NOMO-1 treated with dmso at 0.1 percent for 144 hours (cell line): ENCODE results near the gene EMC1.
"Not testable (repeated sequence)": the region's sequence is repeated elsewhere in the genome, so short reads cannot be mapped to it uniquely, and the experiment has no call there.

ENCODE experiments used
- DNase-seq: peaks from one replicate; lab custom pipeline; 2025; ENCODE audit not compliant: unreplicated experiment; lab: John Stamatoyannopoulos, UW

EMC1 gene

DNA sequence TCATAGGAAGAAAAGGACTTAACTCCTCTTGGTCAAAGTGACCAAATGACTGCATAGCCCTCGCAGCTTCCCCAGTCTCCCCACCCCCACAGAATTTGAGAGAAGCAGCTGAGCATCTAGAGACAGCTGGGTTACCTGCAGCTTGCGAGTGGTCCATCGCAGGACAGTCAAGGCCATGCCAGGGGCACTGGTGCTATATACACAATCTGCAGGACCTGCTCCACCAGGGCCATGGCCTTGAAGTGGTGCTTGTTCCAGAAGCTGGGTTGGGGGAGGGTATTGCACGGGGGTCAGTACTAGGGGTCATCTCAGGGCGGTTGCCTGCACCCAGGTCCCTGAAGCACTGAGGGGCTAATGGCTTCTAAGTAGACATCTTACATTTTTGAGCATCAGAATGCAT lies 10.7 kb upstream of the EMC1 start:
- DNase-seq: no peak

DNA sequence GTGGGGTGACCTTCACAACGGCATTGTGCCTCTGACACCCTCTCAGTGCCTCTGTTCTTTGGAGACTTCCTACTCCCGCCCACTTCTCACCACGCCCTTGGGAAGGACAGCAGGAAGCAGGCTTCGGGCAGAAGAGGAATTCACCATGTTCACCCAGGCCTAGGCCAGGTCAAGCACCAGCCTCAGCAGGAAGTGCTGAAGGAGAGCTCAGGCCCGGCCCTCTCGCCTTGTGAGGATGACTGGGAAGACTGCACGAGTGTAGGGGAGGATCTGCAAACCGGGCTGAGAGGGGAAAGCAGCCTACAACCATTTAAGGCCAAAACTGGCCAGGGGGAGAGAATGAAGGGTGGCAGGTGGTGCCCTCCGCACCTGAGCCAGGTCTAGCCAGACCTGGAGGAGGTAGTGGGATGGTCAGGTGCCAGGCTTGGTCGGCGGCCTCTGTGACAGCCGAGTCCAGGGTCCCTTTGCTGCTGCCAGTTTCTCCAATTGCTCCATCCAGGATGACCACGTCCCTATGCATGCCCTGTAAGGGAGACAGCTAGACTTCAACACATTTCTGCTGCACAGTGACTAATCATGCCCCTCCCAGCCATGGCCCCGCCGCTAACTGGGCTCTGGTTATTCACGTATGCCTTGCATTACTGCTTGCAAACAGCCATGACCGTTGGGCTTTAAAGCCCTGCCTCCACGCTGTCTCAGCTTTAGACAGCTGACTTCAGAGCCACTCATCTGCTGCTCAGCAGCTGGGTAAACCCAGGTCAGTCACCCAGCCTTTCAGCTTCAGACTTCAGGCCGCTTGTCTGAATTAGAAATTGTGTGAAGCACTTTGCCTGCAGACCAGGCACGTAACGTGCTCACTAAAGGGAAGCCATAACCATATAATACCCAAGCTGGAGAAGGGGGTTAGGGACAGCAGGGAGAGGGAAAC lies 9.2 kb upstream of the EMC1 start:
- DNase-seq: no peak

DNA sequence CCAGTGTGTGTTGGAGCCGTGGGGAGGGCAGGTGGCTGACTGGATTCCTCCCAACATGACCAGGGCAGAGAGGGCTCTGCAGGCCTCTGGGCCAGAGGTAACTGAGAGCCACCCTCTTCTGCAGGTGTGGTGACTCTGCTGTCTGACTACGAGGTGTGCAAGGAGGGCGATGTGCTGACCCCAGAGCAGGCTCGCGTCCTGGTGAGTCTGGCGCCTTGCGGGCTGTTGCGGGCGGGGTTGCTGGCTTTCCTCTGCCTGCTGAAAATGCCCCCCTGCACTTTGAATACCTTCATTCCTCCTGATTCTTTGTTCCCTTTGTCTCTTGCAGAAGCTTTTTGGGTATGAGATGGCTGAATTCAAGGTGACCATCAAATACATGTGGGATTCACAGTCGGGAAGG lies 7.0 kb upstream of the EMC1 start:
- no peak for DNase-seq

DNA sequence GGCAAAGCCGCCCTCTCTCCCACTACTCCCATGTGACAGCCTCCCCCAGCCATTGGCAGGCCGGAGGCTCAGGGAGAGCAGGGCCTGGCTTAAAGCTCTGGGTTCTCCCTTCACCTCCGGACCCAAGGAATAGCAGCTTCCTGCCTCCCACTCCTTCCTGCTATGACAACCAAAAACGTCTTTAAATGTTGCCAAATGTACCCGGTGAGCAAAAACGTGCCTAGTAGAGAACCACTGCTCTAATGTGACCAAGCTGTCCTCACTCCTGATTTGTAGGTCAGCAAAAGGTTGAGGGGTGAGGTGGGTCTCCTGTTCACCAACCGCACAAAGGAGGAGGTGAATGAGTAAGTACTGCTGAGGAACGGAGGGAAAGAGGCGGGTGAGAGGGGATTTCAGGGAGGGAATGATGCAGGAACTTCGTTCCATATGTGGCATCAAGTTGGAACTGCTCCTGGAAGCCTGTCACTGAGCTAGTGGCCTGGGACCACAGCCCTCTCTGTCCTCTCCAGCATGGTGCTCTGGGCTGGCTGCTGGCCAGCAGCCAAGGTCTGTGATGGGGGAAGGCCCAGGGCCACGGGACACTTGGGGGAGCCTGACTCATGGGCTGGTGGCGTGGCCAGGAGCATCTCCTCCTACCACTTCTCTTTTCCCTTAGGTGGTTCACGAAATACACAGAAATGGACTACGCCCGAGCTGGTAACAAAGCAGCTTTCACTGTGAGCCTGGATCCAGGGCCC lies 6.0 kb upstream of the EMC1 start:
- no peak for DNase-seq

DNA sequence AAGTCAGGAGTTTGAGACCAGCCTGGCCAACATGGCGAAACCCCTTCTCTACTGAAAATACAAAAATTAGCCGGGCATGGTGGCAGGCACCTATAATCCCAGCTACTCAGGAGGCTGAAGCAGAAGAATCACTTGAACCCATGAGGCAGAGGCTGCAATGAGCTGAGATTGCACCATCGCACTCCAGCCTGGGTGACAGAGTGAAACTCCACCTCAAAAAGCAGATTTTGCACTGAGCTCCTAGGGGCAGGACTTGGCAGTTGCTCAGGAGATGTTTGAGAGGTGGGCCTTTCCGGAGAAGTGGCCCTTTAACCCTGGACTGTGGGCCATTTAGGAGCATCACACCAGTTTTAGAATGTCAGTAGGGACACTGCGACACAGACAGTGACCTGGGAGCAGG lies 5.0 kb upstream of the EMC1 start:
- DNase-seq: not testable (repeated sequence)

DNA sequence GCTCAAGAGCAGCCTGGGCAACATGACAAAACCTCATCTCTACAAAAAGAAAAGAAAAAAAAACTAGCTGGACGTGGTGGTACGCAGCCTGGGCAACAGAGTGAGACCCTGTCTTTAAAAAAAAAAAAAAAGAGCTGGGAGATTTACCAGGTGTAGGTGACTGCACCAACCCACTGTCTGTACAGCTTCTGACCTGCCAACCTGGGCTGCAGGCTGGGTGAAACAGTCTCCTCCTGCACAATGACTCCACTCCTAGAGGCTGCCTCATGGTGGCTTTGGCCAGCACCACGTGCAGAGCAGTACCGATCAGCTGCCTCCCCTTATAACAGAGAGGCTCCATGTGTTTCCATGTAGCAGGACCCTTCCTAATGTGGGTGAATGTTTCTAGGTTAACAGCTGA lies 4.0 kb upstream of the EMC1 start:
- DNase-seq: no peak

DNA sequence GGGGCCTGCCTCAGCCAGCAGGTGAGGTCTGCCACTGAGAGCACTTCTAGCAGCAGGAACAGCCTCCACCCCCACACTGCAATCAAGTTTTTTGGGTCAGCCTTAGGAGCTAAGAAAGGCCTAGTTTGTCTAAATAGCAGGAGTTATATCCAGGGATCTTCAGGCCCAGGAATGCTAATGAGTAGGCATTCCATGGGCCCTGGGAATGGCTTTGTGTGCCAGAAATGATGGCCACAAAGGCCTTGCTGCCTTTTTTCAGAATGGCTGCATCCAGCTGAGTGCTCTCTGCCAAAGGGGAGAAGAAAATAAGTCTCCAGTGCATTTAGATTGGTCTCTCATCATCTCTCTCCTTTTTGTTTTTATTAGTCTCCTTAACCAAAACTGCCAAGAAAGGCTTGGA lies 3.1 kb upstream of the EMC1 start:
- DNase-seq: no peak

DNA sequence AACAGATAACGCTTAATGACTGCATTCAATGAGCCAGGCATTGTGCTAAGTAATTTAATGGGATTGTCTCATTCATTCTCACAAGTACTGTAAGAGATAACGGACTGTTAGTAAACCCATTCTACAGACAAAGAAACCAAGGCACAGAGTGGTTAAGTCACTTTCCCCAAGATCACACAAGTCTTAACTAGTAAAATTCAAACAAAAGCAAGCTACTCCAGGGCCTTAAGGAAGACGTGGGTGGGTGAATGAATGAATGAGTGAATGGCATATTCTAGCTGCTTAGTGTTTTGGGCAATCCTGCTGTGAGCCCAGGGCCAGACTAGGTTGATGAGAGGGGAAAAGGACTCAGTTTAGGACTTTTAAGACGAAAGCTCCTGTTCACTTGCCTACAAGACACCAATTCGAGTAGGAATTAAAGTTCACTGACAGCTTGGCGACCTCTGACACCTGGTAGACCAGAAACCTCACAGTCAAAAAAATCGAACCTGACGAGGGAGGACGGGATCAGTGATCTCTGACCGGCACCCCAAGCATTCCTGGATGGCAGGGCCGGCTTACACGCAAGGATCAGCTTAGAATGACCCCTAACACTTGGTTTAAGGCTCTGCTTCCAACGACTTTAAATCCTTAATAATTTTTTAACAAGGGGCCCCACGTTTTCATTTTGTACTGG lies 557 bp downstream of the EMC1 start:
- DNase-seq: no peak

DNA sequence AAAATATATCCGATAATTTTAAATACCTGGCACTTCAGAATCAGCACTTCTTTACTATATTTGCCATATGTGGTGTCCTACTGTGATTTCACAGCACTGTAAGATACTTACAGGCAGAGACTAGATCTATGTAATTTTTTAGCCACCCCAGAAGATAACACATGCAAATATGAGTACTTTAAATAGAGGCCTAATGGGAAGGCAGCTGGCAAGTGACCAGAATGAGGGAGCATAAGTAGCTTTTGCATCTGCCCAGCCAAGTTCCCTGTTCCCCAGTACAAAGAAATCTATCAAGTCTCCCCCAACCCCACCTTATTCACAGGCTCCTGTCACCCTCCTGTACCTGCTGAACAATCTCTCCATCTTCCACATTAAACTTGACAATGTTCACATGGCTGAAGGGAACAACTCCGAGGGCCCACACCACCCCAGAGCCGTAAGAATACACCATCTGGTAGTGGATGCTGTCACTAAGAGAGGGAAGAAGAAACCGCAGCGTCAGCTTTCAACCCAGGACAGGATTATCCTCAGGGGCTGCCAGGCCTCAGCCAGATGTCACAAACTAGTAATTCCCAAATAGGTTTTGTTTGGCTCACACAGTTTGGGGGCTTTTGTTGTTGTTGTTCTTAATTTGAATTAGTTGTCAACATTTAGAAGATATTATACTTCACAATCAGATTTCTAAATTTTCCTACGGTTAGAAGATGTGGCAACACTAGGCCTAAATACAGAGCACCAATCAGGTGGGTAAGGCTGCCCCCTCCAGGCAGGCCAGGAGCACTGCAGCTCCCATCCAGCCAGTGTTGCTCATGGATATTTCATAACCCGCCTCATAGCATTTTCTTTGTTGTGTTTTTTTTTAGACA lies 10.4 kb downstream of the EMC1 start:
- DNase-seq: peak; percentile 33

DNA sequence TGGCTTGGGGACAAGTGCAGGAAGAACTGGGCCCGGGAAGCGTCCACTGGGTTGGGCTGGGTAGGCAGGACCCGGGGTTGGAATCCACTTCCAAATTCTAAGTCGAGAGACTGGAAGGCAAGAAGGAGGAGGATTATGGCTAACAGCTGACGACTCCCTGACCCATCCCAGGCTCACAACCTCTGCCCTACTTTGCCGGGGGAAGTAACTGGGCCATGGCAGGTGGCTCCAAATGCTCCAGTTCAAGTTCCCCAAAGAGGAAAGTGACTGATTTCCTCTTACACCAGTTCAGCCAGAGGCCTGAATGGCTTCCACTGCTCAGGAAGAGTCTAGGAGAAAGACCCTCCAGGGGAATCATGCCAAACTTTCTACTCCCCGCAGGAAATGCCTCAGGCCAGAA lies 11.4 kb downstream of the EMC1 start:
- DNase-seq: no peak

DNA sequence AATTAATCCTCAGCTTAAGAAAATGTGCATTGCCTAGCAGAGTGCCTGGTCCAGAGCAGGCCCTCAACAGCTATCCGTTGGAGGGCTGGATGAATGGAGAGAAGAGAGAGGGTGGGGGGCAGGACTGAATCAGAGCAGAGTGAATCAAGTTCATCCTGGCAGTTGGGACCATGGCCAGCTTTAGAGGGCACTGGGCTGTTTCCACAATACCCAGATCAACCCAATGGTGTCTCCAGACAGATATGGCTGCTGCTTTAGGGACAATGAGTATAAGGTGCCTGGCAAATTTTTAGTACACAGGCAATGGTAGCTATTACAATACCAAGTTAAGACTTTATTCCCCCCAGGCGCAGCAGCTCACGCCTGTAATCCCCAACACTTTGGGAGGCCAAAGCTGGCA lies 17.1 kb downstream of the EMC1 start:
- no peak for DNase-seq

DNA sequence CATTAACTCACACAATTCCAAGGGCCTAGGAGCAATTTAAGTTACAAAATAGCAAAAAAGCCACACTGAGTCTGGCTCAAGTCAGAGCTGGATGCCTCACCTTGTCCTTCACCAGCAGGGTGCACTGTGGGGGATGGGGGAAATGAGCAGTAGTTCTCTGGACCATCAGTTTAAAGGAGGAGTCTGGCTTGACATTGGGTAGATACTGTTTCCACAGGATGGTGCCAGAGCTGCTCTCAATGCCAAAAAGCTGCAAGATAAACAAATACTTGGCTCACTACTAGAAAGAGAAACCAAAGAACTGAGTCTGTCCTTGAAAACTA lies 18.8 kb downstream of the EMC1 start:
- DNase-seq: no peak

DNA sequence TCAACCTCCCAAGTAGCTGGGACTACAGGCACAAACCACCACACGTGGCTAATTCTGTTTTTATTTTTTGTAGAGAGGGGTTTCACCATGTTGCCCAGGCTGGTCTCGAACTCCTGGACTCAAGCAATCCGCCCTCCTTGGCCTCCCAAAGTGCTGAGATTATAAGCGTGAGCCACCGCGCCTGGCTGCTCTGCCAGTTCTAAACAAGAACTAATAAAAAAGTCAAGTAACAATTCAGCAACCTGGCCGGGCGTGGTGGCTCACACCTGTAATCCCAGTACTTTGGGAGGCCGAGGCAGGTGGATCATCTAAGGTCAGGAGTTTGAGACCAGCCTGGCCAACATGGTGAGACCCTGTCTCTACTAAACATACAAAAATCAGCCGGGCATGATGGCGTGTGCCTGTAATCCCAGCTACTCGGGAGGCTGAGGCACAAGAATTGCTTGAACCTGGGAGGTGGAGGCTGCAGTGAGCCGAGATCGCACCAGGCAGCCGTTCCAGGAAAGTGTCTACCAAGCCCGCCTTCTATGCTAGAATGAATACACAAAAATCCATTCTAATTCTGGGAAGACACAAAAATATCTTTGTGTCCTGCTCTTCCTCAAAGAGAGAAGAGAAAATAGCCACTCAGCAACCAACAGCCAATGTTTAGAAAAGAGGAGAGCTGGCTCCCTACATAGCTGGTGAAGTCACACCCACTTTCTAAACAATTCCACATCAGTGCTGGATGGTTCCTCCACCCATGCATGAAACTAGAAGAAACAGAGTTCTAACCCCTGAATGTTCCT lies 19.4 kb downstream of the EMC1 start:
- DNase-seq: not testable (repeated sequence)

DNA sequence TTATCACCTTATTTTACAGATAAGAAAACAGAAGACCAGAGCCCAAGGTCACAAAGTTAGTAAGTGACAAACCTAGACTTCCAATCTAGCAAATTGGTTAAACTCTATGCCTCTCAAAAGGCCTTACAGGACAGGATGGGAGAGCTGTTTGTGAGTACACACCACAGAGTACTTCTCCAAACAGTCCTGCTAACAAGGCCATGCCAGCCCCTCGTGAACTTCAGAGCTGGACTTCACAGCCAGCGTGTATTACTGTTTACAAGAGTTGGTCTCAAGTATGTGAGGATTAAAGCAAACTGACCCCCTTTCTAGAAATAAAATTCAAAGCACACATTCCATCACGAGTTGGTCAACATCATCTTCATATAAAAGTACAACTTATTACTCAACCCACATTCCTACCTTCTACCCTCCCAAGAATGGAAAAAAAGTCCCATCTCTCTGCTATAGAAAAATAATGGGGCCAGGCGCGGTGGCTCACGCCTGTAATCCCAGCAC lies 21.4 kb downstream of the EMC1 start:
- DNase-seq: no peak

DNA sequence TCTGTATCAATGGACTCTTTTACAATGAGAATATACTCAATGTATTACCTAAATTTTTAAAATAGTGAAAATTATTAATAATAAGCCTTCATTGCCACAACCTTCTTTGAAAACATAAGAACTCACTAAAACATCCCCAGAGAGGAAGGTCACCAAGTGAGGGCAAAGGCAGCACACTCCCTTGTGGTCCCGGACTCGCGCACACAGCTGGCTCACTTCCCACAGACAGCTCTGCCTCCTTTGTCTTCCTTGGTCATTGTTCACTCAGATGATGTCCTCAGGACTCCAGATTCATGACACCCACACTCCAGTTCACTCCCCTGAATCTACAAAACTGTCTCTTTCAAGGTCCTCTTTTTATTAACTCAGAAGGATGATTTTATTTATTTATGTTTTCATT lies 22.1 kb downstream of the EMC1 start:
- DNase-seq: no peak

DNA sequence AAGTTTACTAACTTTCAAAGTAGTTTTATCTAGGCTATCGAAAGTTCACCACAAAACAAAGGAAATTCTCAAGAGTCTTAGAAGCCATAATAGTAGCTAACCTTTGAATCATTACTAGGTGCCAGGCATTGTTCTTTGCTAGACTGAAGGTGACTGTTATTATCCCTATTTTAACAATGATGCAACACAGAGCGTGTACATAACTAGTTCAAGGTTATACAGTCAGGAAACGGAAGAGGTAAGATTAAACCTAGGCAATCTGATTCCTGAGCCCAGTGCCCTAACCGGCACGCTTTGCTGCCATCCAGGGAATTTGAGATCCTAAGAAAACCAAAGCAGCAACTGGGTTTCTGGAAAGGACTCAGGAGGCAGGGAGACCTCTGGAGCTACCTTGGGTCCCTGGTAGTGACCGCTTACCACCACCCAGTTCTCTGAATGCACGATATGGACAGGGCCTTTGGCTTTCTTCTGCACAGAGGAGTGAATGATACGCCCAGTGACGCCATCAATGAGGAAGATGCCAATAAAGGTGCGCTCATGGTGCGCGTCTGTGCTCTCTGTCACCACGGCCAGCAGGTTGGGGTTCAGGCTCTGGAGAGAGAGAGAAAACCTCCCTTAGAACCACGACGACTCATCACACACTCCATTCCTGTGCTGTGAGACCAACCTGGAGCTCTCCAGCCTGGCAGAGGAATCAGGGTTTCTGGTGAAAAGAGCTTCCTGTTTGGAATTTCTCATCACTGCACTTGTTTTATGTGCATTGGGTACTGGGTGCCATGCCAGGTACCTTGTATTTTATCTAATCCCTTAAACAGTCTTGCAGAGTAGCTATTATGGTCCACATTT lies 28.1 kb downstream of the EMC1 start:
- DNase-seq: no peak

DNA sequence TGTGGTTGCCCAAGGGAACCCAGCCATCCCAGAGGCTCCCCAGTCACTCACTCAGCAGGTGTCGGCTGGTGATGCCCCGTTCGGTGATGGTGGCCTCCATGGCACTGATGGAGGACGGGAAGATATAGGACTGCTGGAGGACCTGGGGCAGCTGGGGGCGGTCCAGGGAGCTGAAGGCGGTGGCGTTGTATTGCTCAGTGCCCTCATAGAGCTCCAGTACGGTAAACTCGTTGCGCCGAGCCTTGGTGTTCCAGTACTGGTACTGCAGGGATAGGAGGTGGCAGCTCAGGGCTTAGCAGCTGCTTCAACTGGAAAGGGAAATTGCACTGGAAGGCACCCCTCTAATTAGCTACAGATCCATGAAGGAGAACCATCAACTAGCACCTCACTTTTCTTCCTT lies 28.8 kb downstream of the EMC1 start:
- no peak for DNase-seq

DNA sequence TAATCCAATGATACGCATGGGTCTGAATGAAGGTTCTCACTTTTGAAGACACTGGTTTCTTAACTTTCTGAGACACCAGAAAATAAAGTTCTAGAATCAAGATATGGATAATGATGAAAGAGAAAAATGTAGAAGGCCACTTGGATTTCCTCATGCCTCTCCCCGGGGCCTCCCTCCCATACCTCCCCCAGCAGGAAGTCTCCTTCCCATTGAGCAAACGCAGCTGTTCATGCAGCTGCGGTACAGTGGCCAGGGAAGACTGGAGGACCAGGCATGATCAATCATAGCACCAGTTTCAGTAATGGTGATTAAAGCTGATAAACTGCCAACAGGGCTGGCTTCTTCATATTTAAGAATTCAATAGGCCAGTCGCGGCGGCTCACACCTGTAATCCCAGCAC lies 30.3 kb downstream of the EMC1 start:
- DNase-seq: no peak
